Measurements from ENCODE around the gene CADPS2.

DNA sequence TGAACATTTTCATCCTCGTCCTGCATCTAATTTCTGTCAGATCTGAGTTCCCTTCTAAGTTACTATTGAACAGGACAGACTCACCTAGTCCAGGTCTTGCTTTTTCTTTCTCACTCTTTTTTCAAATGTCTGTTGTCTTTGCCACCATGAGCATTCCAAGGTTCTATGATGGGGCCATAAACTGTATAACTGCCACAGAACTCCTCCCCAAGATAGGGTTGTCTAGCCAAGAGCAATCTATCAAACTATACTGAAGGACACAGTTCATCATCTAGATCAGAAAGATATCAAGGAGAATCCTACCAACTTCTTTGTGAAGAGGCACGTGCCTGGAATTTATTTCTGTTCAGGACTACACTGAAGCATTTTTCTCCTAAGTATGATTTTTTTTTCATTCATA is 531.6 kb downstream of the CADPS2 start:
- TF ChIP-seq, protein P1, sequence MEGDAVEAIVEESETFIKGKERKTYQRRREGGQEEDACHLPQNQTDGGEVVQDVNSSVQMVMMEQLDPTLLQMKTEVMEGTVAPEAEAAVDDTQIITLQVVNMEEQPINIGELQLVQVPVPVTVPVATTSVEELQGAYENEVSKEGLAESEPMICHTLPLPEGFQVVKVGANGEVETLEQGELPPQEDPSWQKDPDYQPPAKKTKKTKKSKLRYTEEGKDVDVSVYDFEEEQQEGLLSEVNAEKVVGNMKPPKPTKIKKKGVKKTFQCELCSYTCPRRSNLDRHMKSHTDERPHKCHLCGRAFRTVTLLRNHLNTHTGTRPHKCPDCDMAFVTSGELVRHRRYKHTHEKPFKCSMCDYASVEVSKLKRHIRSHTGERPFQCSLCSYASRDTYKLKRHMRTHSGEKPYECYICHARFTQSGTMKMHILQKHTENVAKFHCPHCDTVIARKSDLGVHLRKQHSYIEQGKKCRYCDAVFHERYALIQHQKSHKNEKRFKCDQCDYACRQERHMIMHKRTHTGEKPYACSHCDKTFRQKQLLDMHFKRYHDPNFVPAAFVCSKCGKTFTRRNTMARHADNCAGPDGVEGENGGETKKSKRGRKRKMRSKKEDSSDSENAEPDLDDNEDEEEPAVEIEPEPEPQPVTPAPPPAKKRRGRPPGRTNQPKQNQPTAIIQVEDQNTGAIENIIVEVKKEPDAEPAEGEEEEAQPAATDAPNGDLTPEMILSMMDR (IDR thresholded peaks at IDR 0.05) = no peak
- TF ChIP-seq POLR2A (IDR thresholded peaks at IDR 0.05) = no peak
